Progenitor cell of endocrine pancreas (in vitro differentiated cells): ENCODE data around the gene CNTNAP2. TPM values are rescaled to one million over a fixed set of nuclear protein-coding genes. Genes with fewer than 3 reads are reported as not detected.
A peak's percentile ranks its signal among the peaks of the same experiment; 100 is the strongest.

Experiments used
- DNase-seq: peaks from one replicate; pipeline ENCODE4 v3.0.0; 2021; ENCODE audit warnings: low spot score; ENCODE audit not compliant: unreplicated experiment
- H3K27ac Mint-ChIP-seq: 2 replicates; pipeline ENCODE4 v1.8.0; 2021; ENCODE audit warnings: mild to moderate bottlenecking, moderate library complexity, mixed read lengths
- H3K27me3 Mint-ChIP-seq: 2 replicates; pipeline ENCODE4 v1.8.0; 2021; ENCODE audit warnings: mixed read lengths
- H3K36me3 Mint-ChIP-seq: 2 replicates; pipeline ENCODE4 v1.8.0; 2022; ENCODE audit warnings: mixed read lengths; ENCODE audit not compliant: insufficient read depth
- H3K4me1 Mint-ChIP-seq: 2 replicates; pipeline ENCODE4 v1.8.0; 2021; ENCODE audit warnings: low read depth, mixed read lengths
- H3K4me3 Mint-ChIP-seq: 2 replicates; pipeline ENCODE4 v1.8.0; 2021; ENCODE audit warnings: low read depth, mild to moderate bottlenecking, moderate library complexity, mixed read lengths
- H3K9me3 Mint-ChIP-seq: 2 replicates; pipeline ENCODE4 v1.8.0; 2021; ENCODE audit warnings: low read depth, mixed read lengths
- total RNA-seq: library from RNA; stranded (reverse); gene quantifications from 2 replicates; pipeline ENCODE4 v1.2.1, GENCODE V29; 2021
- TF ChIP-seq, protein P1 (sequence below): fragments of 200-600 bp; sonication (generic); IDR thresholded peaks from one replicate; pipeline ENCODE4 v1.5.0; 2021; ENCODE audit warnings: antibody characterized with exemption, mild to moderate bottlenecking; ENCODE audit not compliant: unreplicated experiment

CNTNAP2 gene
- total RNA-seq, 1 donor from 2014 or later: 6.5 TPM

DNA sequence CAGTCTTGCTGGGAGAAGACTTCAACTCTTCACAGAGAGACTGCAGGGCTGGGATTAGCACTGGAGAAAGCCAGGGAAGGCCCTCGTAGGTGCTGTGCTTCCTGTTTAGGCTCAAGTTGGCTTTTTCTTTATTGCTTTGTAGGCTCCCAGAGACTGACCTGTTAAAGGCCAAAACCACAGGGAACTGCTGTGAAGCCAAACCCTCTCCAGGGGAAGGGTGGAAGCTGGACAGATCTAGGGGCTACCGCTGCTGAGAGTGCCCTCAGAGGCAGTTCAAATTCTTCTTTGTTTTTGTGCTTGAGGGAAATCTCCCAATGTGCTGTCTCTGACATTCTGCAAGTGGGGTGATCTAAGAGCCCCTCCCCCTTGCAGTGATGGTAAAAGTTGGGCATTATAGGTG, 198.4 kb downstream of the CNTNAP2 start:
- no peaks in the 10 kb centered on the region for H3K4me1 Mint-ChIP-seq
- DNase-seq: no peak
- TF ChIP-seq, protein P1, sequence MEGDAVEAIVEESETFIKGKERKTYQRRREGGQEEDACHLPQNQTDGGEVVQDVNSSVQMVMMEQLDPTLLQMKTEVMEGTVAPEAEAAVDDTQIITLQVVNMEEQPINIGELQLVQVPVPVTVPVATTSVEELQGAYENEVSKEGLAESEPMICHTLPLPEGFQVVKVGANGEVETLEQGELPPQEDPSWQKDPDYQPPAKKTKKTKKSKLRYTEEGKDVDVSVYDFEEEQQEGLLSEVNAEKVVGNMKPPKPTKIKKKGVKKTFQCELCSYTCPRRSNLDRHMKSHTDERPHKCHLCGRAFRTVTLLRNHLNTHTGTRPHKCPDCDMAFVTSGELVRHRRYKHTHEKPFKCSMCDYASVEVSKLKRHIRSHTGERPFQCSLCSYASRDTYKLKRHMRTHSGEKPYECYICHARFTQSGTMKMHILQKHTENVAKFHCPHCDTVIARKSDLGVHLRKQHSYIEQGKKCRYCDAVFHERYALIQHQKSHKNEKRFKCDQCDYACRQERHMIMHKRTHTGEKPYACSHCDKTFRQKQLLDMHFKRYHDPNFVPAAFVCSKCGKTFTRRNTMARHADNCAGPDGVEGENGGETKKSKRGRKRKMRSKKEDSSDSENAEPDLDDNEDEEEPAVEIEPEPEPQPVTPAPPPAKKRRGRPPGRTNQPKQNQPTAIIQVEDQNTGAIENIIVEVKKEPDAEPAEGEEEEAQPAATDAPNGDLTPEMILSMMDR: no peak
- no peak overlapping the region for H3K4me3 Mint-ChIP-seq
- peak overlapping the region; percentile 46 for H3K27ac Mint-ChIP-seq
- no peaks in the 10 kb centered on the region for H3K9me3 Mint-ChIP-seq
- H3K36me3 Mint-ChIP-seq: no peaks in the 10 kb centered on the region
- H3K27me3 Mint-ChIP-seq: no peaks in the 10 kb centered on the region

DNA sequence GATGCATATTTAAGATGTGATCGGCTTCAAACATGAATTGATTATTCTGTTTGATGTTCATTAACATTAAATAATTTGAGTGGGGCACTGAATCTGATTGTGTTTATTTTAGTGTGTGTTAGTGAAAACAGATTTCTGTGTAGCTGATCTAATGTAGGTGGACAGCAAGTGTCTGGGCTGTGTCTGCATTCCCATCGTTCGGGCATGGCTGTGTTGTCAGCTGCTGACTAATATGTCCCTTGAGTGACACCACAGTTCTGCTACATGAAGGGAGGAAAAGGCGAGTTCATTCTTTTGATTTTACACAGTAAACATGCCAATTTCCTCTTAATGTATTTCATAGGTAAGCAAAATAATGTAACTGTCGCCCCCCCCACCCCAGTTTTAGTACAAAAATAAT, 203.0 kb downstream of the CNTNAP2 start:
- Mint-ChIP-seq H3K36me3 (no peaks in the 10 kb centered on the region), H3K27me3 (no peaks in the 10 kb centered on the region), H3K9me3 (no peaks in the 10 kb centered on the region), H3K27ac (no peak overlapping the region), H3K4me1 (no peaks in the 10 kb centered on the region), H3K4me3 (no peak overlapping the region)
- TF ChIP-seq, protein P1: no peak
- DNase-seq: no peak

DNA sequence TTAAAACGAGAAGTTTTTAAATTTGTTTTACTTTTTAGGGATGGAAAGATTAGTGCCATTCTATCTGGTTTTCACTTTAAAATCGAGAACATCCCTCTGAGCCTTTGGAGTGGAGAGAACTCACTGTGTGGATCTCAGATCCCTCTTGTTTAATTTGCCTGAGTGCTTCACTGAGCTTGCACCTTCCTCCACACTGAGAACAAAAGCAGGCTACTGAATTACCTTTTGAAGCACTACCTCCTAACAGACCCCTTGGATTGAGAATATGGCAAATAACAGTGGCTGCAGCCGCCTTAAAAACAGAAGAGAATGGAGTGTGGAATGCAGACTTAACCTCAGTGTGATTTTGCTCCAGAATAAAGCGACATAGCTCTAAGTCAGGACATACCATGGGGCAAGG, 204.7 kb downstream of the CNTNAP2 start:
- Mint-ChIP-seq H3K36me3 (no peaks in the 10 kb centered on the region), H3K27me3 (no peaks in the 10 kb centered on the region), H3K4me3 (no peak overlapping the region), H3K4me1 (no peaks in the 10 kb centered on the region), H3K27ac (no peak overlapping the region), H3K9me3 (no peaks in the 10 kb centered on the region)
- no peak for DNase-seq
- TF ChIP-seq, protein P1: no peak

DNA sequence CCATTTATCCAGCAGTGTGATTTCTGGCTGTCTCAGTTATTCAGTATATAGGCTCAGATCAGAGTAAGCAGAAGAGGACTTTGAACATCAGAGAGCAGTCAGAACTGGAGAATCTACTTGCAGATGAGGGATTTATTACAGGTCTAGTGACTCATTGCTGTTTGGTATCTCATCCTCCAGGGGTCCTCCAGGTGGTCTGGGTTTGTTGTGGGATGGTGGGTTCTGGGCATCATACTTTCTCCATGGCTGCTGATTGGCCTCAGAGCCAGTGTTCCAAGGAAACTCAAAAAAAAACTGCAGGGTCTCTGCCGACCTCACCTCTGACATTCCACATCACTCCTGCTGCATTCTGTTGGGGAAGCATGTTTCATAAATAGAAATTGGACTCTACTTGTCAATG, 214.8 kb downstream of the CNTNAP2 start:
- no peak for DNase-seq
- no peaks in the 10 kb centered on the region for H3K4me1 Mint-ChIP-seq
- H3K4me3 Mint-ChIP-seq: no peak overlapping the region
- TF ChIP-seq, protein P1: no peak
- no peaks in the 10 kb centered on the region for H3K27me3 Mint-ChIP-seq
- no peak overlapping the region for H3K27ac Mint-ChIP-seq
- no peaks in the 10 kb centered on the region for H3K36me3 Mint-ChIP-seq
- peaks cover 3% of the 10 kb centered on the region for H3K9me3 Mint-ChIP-seq

DNA sequence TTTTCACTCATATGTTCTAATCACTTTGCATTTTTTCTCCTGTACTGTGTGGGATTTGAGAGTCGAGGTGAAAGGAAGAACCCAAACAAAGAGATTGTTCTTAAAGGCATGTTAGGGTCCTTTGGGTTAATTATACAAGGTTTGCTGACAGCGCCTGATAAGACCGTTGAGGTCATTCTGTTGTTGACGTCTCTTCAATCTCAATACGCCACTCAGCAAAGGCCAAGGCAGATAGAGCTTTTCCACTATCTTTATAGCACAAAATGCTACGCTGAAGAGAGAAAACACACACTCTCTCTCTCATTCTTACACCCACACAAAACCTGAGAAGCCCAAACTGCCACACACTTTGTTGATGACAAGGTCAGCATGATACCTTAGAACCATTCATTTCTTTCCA, 228.7 kb downstream of the CNTNAP2 start:
- TF ChIP-seq, protein P1: no peak

More for the DNA sequence above, 228.7 kb downstream of the CNTNAP2 start:
- DNase-seq: no peak
- H3K4me3 Mint-ChIP-seq: no peak overlapping the region
- peaks cover 10% of the 10 kb centered on the region for H3K4me1 Mint-ChIP-seq
- H3K9me3 Mint-ChIP-seq: peaks cover 5% of the 10 kb centered on the region
- peaks cover 1% of the 10 kb centered on the region for H3K36me3 Mint-ChIP-seq
- H3K27me3 Mint-ChIP-seq: peaks cover 18% of the 10 kb centered on the region
- H3K27ac Mint-ChIP-seq: peak overlapping the region; percentile 41
